ENCODE measurements around the gene ST6GALNAC4. TPM values are rescaled to one million over a fixed set of nuclear protein-coding genes. Genes with fewer than 3 reads are reported as not detected.

Gene ST6GALNAC4
- total and polyA plus RNA-seq, 10 of the 15 experiments (the other 5 are each of a cell fraction or from before 2014, with no cell fraction given): 4.2 to 63.2 (median 35.2) TPM

GRCh38 chr9:127873223-127873691 is 43.6 kb downstream of the ST6GALNAC4 start:
- ChIA-PET RAD21 (ENCODE audit: unreplicated experiment) (interaction anchor here (0.6 to 1.4 kb wide), 4 partner anchors 44 to 139 kb away, joined by 3 to 7 read pairs (median 4); partner anchors contain the start of genes ST6GALNAC4 and TOR2A), CTCF (interaction anchor here (1.0 to 6.2 kb wide), 4 partner anchors 33 to 138 kb away, joined by 3 to 91 read pairs (median 4); partner anchors contain the start of genes ST6GALNAC4 and TOR2A), POLR2A (no interaction called here), SMC1A (ENCODE audit: uncharacterized antibody, unreplicated experiment) (interaction anchor here (0.8 kb wide), 1 partner anchor 48 kb away, joined by 4 read pairs; no protein-coding TSS in a partner anchor)
- FAIRE-seq: no peak
- BruUV-seq (replicated peaks): no TSS peak
- no peak for ATAC-seq
- TF ChIP-seq CHD4 (IDR thresholded peaks at IDR 0.05) (no peak), WRNIP1 (IDR thresholded peaks at IDR 0.05; ENCODE audit: borderline replicate concordance, low read depth, low read length) (no peak), MLLT1 (IDR thresholded peaks at IDR 0.05) (no peak), RCOR1 (conservative IDR thresholded peaks at IDR 0.05; ENCODE audit: low read depth, low read length) (no peak), YY1 (IDR thresholded peaks at IDR 0.05; ENCODE audit: low read depth, low read length) (no peak), SMAD1 (IDR thresholded peaks at IDR 0.05; ENCODE audit: low read depth, partially characterized antibody) (no peak), PAX5 (IDR thresholded peaks at IDR 0.05; ENCODE audit: borderline replicate concordance, low read depth, low read length) (no peak)
- no peaks in the 10 kb centered on the region for H4K20me1 ChIP-seq (ENCODE audit: control insufficient read depth, insufficient read depth)
- H2AFZ ChIP-seq (ENCODE audit: control insufficient read depth, low read depth, low read length): no peak overlapping the region
- in situ Hi-C loops (cut with MboI): no loop called here
- H3K27me3 ChIP-seq (replicated peaks in 1 of 2; ENCODE audit: control insufficient read depth in 2 of 2, insufficient read depth in 2 of 2, low read length in 1 of 2): no peaks in the 10 kb centered on the region; a peak in 1 of 4 replicates
- 74% methylated on average over 19 of the region's 19 CpGs for WGBS (ENCODE audit: insufficient coverage, insufficient replicate concordance, low lambda C conversion rate, missing lambda C conversion rate)
- H3K4me3 ChIP-seq: no peak overlapping the region
- intact Hi-C loops (cut with micrococcal nuclease; ENCODE audit: unreplicated experiment): no loop called here
- no peak overlapping the region for H3K27ac ChIP-seq (ENCODE audit: control insufficient read depth, insufficient read depth)
- H3K9me3 ChIP-seq (replicated peaks; ENCODE audit: control insufficient read depth, insufficient read depth, low read length): no peaks in the 10 kb centered on the region
- H3K4me2 ChIP-seq (ENCODE audit: control insufficient read depth, insufficient read depth): no peak overlapping the region
- H3K4me1 ChIP-seq (ENCODE audit: control insufficient read depth, insufficient read depth, low read length): no peaks in the 10 kb centered on the region
- no peak for DNase-seq (ENCODE audit: low read depth, low spot score)
- H3K9ac ChIP-seq (ENCODE audit: control insufficient read depth, insufficient read depth, low read length): no peak overlapping the region
- H3K36me3 ChIP-seq (ENCODE audit: control insufficient read depth in 2 of 2, insufficient read depth in 2 of 2, low read length in 1 of 2): no peaks in the 10 kb centered on the region
- no peaks in the 10 kb centered on the region for H3K79me2 ChIP-seq (ENCODE audit: control insufficient read depth, insufficient read depth, low read length)
